Activated CD8-positive, alpha-beta memory T cell treated with anti-CD3 and anti-CD28 coated beads for 1 hour (primary cell): Measurements from ENCODE around the gene CAT.

Experiments
- DNase-seq, 2 donors: peaks; one replicate each; pipeline ENCODE4 v3.0.0-alpha.2; 2020; ENCODE audit warnings: low read depth in 1 of 2; ENCODE audit errors: extremely low read depth in 1 of 2

The CAT gene

DNA sequence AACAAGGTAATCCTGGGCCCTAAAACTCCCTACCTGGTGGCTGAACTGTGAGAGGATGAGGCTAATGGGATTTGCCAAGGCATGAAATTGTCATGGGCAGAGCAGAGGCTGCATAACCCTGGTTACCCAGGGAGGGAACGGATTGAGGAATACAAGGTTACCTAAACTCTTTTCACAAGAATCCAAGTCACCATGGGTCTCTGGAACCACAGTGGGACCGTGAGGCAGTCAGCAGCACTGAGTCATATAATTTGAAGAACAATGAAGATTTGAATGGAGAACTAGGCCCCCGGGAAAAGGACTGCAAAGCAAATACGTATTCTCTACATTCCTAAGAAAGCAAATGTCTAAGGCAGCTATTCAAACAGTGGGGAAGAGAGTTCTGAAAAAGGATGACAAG is 19.8 kb downstream of the CAT start:
- DNase-seq = no peak

DNA sequence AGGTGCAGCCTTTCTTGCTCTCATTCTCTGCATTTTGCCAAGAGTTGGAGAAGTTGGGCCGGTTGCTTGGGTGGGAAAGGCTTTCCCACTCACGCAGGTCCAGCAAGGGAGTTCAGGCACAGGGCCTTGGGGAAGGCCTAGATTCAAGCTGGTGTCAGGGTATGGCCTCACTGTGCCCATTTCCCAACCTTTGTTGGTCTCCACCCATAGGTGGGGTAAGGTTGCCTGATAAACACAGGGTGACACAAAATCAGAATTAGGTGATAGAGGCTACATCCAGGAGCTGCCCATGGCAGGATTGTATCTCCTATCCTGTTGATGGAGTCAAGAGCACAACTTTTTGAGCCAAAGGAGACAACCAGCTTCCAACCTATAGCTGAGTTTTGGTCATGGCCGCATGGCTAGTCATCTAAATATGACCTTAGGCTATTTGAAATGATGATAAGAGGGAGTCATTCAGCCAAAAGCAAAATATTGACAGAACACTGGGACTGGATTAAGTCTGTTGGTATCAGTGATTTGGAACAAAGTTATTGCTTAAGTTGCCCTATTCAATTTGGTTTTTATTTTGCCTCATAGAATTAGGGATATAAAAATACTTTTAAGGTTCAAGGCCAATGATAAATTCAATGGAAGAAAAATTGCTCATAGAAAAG is 20.9 kb downstream of the CAT start:
- no peak for DNase-seq

DNA sequence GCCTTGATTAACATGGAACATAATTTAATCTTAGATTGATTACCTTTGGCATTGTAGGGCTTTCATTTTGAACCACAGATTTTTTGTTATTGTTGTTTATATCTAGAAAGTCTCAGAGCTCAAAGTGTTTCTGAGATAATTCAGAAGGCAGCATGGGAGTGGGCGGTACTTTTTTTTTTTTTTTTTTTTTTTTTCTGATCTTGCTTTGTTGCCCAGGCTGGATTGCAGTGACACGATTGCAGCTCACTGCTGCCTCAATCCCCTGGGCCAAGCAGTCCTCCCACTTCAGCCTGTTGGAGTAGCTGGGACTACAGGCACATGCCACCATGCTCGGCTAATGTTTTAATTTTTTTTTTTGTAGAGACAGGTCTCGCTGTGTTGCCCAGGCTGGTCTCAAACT is 21.5 kb downstream of the CAT start:
- DNase-seq = no peak

DNA sequence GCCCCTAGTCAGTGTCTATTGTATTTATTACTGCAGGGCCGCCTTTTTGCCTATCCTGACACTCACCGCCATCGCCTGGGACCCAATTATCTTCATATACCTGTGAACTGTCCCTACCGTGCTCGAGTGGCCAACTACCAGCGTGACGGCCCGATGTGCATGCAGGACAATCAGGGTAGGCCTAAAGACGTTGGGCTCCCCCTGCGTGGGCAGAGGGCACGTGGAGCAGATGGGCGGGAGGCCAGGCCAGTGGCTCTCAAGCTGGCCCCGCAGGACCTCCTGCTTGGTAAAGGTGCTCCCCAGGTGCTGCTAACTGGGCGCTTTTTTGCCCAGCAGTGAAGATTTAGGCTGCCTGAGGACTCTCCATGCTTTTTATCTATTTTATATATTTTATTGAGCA is 22.5 kb downstream of the CAT start:
- no peak for DNase-seq

DNA sequence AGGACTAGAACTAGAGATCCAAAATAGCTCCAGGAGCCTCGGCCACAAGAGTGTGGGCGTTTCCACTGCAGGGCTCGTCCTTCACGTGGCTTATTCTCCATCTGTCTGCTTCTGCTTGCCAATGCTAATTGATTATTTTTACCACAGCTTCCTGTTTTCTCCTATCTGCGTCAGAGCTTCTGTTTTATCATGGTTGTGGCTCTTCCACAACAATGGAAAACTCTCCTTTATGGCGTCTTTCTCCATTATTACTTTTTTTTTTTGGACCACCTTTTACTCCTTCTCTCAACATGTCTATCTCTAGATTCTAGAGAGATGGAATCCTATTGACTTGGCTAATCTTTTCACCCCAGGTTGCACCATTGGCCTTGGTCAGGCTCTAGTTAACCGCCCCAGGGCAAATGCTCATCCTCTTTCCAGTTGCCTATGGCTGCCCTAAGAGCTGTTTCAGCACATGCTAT is 25.9 kb downstream of the CAT start:
- DNase-seq = no peak

DNA sequence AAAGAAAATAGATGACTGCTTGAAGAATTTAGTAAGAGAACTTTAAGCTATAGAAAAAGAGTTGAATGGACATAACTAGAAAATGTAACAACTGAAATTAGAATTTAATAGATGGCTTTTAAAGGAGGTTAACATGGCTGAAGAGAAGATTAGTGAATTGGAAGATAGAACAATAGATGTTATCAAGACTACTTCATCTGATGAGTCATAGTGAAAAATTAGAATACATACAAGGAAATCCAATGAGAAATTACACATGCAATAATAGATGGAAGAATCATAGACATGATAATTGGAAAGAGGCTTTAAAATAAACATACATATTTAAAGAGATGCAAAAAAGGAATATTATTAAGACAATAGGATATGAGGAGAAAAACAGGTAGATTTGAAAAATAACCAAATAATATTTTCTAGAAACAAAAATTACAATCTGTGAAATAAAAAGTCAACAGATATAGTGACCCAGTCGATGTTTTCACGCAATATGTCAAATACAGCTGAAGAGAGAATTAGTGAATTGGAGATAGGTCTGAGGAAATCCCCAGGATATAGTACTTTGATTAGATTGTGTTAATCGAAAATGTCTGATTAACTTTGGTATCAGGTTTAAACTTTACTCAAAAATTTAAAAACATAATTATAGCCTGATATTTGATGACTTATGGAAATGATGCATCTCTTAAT is 28.2 kb downstream of the CAT start:
- DNase-seq = no peak

DNA sequence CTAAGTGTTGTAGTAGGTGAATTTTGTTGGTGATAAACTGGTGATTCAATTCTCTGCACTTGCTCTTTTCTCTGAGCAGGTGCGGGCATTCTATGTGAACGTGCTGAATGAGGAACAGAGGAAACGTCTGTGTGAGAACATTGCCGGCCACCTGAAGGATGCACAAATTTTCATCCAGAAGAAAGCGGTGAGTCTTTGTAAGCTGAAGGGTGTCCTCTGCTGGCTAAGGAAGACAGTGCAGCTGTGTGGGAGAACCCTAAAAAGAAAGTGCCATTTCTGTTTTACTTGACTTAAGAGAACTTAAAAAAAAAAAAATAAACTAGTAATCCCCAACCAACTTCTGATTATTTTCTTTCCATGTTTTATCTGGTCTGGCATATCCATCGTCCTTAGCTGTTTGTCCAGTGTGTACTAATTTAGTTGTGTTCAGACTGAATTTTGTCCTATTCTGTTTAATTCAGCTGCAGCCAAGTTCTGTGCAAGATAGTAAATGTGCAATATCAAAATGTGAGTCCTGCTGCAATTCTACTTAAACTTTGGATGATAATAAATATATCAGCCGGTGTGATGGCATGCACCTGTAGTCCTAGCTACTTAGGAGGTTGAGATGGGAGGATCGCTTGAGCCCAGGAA is 29.6 kb downstream of the CAT start:
- DNase-seq = no peak

DNA sequence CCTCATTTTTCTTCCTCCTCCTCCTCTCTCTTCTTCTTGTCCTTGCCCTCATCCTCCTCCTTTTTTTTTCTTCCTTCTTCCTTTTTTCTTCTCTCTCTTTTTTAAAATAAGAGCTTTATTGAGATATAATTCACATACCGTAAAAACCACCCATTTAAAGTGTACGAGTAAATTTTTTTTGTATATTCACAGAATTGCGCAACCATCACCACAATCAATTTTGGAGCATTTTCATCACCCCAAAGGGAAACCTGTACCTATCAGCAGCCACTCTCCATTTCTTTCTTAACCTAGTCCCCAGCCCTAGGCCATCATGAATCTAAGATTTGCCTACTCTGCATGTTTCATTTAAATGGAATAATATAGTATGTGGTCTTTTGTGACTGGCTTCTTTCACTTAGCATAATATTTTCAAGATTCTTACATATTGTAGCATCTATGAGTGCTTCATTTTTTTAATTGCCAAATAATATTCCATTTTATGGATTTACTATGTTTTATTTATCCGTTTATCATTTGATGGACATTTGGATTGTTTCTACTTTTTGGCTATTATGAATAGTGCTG is 35.0 kb downstream of the CAT start:
- no peak for DNase-seq

DNA sequence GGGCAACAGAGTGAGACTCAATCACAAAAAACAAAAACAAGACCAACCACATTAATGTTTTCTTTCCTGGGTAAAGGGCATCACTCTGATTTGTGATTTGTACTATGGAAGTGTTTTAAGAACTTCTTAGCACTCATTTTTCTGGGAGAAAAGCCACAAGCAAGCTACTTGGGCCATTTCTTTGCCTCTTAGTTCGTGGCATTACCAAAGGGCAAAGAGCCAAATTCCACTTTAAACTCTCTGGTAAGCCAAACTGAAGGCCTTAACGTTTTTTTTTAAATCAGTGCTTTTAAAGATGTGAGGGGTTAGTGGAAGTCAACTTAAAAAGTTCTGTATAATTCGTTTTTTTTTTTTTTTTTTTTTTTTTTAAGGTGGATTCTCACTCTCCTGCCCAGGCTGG is 36.9 kb downstream of the CAT start:
- DNase-seq = no peak

DNA sequence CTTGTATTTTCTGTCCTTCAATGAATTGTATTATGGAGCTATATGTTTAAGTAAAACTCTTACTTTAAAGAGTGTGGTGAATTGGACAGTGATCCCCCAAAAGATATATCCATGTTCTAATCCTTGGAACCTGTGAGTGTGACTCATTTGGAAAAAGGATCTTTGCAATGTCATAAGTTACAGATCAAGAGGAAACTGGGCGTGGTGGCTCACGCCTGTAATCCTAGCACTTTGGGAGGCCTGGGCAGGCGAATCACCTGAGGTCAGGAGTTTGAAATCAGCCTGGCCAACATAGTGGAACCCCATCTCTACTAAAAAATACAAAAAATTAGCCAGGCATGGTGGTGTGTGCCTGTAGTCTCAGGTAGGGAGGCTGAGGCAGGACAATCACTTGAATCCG is 38.1 kb downstream of the CAT start:
- no peak for DNase-seq

DNA sequence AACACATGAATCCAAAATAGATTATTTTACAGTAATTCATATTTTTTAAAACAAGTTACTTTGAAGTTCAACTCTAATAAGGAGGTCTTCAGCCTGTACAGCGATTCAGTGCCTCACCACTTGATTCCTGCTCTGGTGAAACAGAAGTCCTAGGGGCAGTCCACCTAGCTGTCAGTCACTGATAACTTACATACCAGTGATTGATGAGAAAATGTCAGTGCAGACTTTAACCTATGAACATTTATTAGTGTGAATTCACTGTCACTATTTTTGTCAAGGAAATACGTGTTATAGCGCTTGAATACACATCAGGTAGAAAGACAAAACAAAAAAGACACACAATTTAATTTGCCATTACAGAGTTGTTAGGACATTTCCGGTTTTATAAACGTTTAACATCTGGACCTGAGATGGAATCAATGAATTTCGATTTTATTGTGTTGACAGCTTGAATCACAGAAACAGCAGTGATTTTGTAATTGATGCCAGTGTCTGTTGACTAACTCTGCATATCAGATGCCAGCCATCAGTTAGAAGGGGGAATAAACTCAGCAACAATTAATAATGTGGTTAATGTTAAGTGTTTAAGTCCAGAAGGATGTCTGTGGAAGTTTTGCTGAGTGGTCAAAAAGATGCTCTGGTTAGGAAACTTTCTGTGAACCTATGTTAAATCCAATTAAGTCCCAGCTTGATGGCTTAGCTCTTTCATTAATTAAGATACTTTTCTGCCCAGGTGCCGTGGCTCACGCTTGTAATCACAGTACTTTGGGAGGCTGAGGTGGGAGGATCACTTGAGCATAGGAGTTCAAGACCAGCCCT is 40.3 kb downstream of the CAT start:
- DNase-seq = no peak

DNA sequence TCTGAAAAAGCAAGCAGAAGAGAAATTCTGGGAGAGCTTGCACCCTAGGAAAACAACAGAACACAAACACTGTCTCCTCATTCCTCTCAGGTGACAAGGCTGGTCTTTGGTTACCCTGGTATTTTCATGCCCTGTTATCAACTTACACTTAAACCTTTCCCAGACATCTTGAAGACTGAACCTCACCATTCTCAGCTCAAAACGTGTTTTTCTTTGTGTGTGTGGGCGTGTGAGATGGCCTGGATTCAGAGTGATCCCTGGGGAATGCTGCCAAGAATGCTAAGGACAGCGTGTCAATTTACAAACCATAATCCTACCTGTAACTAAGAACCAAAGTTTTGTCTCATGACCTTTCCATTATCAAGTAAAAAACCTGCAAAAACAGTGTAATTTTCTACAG is 41.6 kb downstream of the CAT start:
- DNase-seq = no peak

DNA sequence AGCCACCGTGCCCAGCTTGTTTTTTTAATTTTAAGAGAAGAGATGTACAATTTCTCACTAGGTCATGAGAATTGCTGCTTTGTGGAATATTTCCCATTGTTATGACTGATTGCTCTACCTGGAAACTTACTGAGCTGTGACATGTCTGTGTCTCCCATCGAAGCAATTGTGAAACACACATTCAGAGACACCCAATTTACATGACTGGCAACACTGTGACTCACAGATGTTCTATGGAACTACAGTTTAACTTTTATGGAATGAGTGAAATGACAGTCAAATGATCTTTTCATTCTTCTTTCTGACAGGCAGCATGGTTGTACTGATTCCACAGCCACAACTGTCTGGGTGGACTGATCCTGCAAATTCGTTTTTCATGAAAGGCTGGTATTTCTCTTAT is 42.6 kb downstream of the CAT start:
- DNase-seq = no peak

DNA sequence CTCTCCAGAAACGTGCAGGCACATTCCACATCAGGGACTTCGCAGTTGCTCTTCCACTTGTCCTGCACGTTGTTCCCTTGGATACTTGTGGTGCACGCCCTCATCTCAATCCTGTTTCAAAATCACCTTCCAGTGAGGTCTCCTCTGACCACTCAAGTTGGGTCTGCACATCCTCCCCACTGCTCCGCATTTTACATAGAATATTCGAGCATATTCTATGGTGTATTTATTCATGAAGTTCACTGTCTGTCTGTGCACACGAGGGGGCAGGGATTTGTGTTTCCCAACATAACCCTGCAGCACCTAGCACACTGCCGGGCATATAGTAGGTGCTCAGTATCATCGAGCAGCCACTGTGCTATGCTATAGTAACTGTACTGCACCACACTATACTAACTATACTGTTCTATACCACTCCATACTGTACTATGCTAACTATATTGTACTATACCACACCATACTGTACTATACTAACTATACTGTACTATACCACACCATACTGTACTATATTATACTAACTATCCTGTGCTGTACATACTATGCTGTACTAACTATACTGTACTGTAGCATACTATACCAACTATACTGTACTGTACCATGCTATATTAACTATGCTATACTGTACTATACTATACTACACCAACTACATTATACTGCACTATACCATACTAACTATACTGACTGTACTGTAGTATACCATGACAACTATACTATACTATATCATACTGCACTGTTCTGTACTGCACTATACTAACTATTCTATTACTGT is 44.6 kb downstream of the CAT start:
- DNase-seq = no peak

DNA sequence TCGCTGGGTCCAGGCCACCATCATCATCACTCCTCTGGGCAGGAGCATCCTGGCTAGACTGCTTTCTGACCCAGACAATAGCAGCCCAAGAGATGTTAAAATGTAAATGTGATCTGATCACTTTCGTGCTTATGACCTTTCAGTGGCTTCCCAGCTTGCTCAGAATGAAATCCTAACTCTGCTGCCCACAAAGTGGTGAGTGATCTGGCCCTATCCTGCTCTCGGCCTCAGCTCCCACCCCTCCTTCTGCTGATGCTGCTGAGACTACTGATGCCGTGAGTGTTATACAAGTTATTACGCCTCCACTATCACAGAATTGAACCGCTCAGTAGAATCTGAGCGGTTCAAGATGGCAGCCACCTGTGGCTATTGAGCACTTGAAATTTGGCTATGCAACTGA is 48.7 kb downstream of the CAT start:
- no peak for DNase-seq

DNA sequence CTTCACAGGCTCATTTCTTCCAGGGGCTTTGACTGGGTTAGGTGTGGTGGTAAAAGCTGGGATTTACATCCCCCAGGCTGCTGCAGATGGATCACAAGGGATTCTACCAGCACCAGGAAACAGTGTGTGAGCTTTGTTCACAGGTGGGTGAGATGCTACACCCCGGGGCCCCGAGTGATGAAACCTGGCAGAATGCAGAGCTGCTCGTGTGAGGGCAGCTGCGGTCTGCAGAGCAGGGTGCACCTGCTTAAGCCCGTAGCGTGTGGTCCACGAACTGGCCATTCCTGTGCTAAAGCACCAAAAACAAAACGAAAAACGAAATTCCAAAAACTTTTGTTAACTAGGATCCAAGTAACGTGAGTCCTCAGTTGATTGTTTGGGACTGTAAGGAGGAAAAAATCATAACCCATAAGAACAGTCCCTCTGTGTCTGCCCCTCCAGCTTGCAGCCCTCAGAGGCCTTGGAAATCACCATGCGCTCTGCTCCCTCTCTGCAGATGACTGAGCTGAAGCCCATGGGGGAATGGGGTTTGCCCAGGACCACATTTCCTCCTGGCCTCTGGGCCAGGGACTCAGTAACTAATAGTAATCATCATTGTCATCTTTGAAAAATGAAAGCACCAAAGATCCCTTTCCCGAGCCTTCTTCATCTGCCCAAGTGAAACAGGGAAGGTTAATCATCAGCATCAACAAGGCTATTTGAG is 50.3 kb downstream of the CAT start:
- DNase-seq = no peak

DNA sequence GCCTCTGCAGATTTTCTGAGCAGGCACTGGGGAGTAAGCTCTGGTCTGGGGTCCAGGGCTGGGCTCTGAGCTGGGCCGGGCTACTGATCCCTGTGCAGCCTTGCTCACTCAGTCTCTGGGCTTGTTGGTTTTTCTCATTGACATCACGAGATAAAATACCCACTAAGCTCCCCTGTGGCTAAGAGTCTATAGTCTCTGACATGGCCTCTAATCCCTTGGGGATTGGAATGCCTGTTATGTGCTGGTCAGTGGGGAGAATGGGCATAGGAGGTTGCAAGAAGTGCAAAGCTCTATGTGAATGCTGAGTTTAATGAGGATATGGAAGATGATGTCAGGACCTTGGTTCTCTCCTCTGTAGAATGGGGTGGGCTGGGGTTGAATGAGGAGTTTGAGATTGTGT is 51.6 kb downstream of the CAT start:
- DNase-seq = no peak

DNA sequence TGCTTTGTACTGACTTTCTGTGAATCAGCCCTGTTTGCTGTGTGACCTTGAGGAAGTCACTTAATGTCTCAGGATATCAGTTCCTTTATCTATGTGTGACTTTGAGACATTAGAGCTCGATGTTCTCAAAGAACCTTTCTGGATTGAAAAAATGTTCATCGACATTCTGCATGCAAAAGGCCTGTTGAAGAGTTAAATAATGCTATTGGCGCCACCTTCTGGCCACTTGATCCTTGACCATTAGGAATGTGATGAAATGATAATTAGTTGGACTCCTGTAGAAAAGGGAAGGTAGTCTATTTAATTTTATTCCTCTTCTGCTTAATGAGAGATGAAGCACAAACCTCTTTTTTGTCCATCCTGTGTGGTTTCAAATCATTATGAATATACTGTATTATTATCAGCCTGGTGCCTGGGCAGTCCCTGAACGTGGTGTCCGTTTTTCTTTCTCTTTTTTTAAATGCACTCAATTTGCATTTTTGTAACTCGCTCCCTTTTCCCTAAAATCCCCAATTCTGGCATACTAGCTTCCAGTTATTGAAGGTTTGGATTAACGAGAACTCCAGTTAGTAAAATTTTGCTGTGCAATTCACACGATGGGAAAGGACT is 54.2 kb downstream of the CAT start:
- DNase-seq = peak in 1 of 2 donors; percentile 8

DNA sequence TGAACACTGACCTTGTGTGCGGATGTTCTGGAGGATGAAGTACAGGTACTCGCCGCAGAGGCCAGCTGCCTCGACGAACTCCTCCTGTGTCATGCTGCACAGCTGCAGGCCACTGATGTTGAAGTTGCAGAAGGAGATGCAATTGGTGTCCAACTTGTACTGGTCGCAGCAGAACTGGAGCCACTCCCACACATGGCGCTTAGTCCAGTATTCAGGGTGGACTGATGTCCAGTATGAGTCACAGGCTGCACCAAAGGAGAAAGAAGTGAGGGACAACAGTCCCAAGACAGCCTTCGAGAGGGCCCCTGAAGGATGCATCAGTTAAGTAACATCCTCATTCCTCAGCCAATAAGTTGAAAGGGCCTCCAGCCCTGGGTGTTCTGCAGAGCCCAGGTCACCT is 54.7 kb downstream of the CAT start:
- no peak for DNase-seq
